ENCODE data around the gene IRF9.

- TF ChIP-seq EZH2 (optimal IDR thresholded peaks at IDR 0.05; ENCODE audit: low read depth, low read length) (no peak), CTCF (IDR thresholded peaks at IDR 0.05; ENCODE audit: low read length) (no peak), EZH2phosphoT487 (IDR thresholded peaks at IDR 0.05; ENCODE audit: low read length) (no peak)
Measured at GRCh38 chr14:24147761-24148428, 13.2 kb upstream of the IRF9 start.
